ENCODE measurements around the gene ALDH2. TPM values are rescaled to one million over a fixed set of nuclear protein-coding genes. Genes with fewer than 3 reads are reported as not detected.

The ALDH2 gene
- total and polyA plus RNA-seq, 9 of the 15 experiments (the other 6 are each of a cell fraction or from before 2014, with no cell fraction given): 1.9 to 22.5 (median 12.2) TPM

- TF ChIP-seq ZNF639 (CRISPR knock-in tag; conservative IDR thresholded peaks at IDR 0.05 in 1 of 2, IDR thresholded peaks at IDR 0.05 in 1 of 2): peak in 1 of 2 experiments; percentile 32; a peak in 1 of 4 replicates
- TF ChIP-seq TCF7 (IDR thresholded peaks at IDR 0.05; ENCODE audit: borderline replicate concordance): no peak
- TF ChIP-seq MAZ (CRISPR knock-in tag; conservative IDR thresholded peaks at IDR 0.05 in 1 of 2, IDR thresholded peaks at IDR 0.05 in 1 of 2): peak in 1 of 2 experiments; percentile 47; a peak in 1 of 4 replicates
- peak; percentile 32; the same call in 1 of the 2 replicates for TF ChIP-seq SPI1 (IDR thresholded peaks at IDR 0.05; ENCODE audit: borderline replicate concordance, low read depth, low read length)
- TF ChIP-seq DPF2 (IDR thresholded peaks at IDR 0.05): peak; percentile 96
- TF ChIP-seq CBFA2T2 (conservative IDR thresholded peaks at IDR 0.05): peak; percentile 93
- no peak for TF ChIP-seq ELF1 (tag; IDR thresholded peaks at IDR 0.05)
- 0 out of 2 replicates have a peak, but pooled peaks have one; percentile 39 for TF ChIP-seq ETV5 (CRISPR knock-in tag; IDR thresholded peaks at IDR 0.05; ENCODE audit: low read depth)
- TF ChIP-seq SMARCC2 (IDR thresholded peaks at IDR 0.05; ENCODE audit: low read depth): peak; percentile 90
- no peak for TF ChIP-seq CBX1 (IDR thresholded peaks at IDR 0.05; ENCODE audit: low read depth)
- TF ChIP-seq PRPF4 (IDR thresholded peaks at IDR 0.05; ENCODE audit: insufficient read depth, low read depth, low read length, poor library complexity, severe bottlenecking): no peak
- peak; percentile 86 for TF ChIP-seq PML (IDR thresholded peaks at IDR 0.05; ENCODE audit: low read length)
- peak; percentile 86 for TF ChIP-seq FOXA1 (IDR thresholded peaks at IDR 0.05; ENCODE audit: borderline replicate concordance)
- 0 out of 2 replicates have a peak, but pooled peaks have one; percentile 53 for TF ChIP-seq KAT7 (CRISPR knock-in tag; IDR thresholded peaks at IDR 0.05; ENCODE audit: borderline replicate concordance)
- TF ChIP-seq SIN3B (IDR thresholded peaks at IDR 0.05; ENCODE audit: low read depth): no peak
- peak; percentile 64 to 83; a peak in 3 of 4 replicates for TF ChIP-seq TRIM24 (IDR thresholded peaks at IDR 0.05)
- TF ChIP-seq MEIS2 (IDR thresholded peaks at IDR 0.05; ENCODE audit: partially characterized antibody): peak; percentile 58
- TF ChIP-seq BCL6 (CRISPR knock-in tag; IDR thresholded peaks at IDR 0.05): no peak
- TF ChIP-seq YY1 (IDR thresholded peaks at IDR 0.05; ENCODE audit: borderline replicate concordance in 1 of 3, control insufficient read depth in 1 of 3, extremely low read depth in 1 of 3, insufficient read depth in 3 of 3, insufficient read length in 1 of 3, insufficient replicate concordance in 2 of 3, low read depth in 1 of 3, low read length in 2 of 3): peak in 1 of 3 experiments; percentile 29
- TF ChIP-seq SETDB1 (IDR thresholded peaks at IDR 0.05; ENCODE audit: low read length): no peak
- TF ChIP-seq FOXA3 (CRISPR knock-in tag; conservative IDR thresholded peaks at IDR 0.05 in 1 of 2, IDR thresholded peaks at IDR 0.05 in 1 of 2): peak; percentile 95 to 98
- peak; percentile 44; the same call in 1 of the 2 replicates for TF ChIP-seq CREM (IDR thresholded peaks at IDR 0.05; ENCODE audit: low read depth)
- peak; percentile 59 for TF ChIP-seq NEUROD1 (IDR thresholded peaks at IDR 0.05; ENCODE audit: borderline replicate concordance, low read depth, low read length, partially characterized antibody)
- TF ChIP-seq, protein P1, sequence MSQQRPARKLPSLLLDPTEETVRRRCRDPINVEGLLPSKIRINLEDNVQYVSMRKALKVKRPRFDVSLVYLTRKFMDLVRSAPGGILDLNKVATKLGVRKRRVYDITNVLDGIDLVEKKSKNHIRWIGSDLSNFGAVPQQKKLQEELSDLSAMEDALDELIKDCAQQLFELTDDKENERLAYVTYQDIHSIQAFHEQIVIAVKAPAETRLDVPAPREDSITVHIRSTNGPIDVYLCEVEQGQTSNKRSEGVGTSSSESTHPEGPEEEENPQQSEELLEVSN (IDR thresholded peaks at IDR 0.05; ENCODE audit: borderline replicate concordance in 1 of 2, extremely low read depth in 1 of 2, insufficient read depth in 1 of 2, insufficient read length in 1 of 2, low read depth in 1 of 2, low read length in 1 of 2, poor library complexity in 1 of 2, severe bottlenecking in 1 of 2): peak in 1 of 2 experiments; percentile 24
- TF ChIP-seq RBM15 (IDR thresholded peaks at IDR 0.05; ENCODE audit: insufficient read depth, low read length): no peak
Measured at GRCh38 chr12:111741235-111741812, 25.4 kb upstream of the ALDH2 start (continued).

Measured in K562 (cell line).